Measurements from ENCODE around the gene PROSER3. TPM values are rescaled to one million over a fixed set of nuclear protein-coding genes. Genes with fewer than 3 reads are reported as not detected.

The PROSER3 gene
- total RNA-seq, 1 donor = 13.5 TPM

GRCh38 chr19:35773020-35773806 is 15.2 kb downstream of the PROSER3 start:
- DNase-seq (ENCODE audit: low read depth in 2 of 3, low spot score in 2 of 3) = no peak

DNA sequence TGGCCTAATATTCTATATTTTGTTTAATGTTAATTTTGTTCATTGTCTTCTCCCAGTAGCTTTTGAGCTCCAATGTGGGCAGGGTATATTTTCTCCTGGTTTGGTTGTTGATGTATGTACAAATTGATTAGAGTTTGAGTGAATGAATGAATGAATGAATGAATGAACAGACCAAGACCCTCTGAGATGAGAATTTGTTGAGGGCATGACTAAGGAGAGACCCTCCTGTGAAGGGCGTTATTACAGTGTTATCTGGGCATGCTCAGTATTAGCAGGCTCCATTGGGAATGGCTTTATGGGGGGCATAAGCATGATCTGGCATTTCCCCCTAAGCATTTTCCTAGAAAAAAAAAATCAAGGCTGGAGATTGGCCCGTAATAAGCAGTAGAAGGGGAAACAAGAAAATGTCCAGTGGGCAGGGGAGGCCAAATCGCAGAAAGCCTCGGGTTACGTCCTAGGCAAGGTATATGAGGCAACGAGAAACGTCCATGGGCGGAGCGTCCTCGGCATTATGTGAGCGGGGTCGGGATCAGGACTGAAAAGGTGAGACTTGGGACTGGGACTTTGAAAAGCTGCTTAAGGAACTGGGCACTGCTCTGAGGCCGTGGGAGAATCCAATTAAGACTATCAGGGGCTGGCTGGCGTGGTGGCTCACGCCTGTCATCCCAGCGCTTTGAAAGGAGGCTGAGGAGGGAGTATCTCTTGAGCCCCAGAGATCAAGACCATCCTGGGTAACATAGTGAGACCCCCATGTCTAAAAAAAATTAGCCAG is 16.5 kb downstream of the PROSER3 start:
- no peak for DNase-seq (ENCODE audit: low read depth in 2 of 3, low spot score in 2 of 3)

DNA sequence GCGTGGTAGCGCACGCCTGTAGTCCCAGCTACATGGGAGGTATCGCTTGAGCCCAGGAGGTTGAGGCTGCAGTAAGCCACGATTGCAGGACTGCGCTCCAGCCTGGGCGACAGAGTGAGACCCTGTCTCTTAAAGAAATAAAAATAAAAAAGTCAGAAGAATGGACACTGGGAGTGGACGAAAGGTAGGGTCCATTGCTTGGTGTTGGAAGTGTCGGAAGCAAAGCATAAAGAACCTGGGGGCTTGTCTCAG is 17.0 kb downstream of the PROSER3 start:
- no peak for DNase-seq (ENCODE audit: low read depth in 2 of 3, low spot score in 2 of 3)

DNA sequence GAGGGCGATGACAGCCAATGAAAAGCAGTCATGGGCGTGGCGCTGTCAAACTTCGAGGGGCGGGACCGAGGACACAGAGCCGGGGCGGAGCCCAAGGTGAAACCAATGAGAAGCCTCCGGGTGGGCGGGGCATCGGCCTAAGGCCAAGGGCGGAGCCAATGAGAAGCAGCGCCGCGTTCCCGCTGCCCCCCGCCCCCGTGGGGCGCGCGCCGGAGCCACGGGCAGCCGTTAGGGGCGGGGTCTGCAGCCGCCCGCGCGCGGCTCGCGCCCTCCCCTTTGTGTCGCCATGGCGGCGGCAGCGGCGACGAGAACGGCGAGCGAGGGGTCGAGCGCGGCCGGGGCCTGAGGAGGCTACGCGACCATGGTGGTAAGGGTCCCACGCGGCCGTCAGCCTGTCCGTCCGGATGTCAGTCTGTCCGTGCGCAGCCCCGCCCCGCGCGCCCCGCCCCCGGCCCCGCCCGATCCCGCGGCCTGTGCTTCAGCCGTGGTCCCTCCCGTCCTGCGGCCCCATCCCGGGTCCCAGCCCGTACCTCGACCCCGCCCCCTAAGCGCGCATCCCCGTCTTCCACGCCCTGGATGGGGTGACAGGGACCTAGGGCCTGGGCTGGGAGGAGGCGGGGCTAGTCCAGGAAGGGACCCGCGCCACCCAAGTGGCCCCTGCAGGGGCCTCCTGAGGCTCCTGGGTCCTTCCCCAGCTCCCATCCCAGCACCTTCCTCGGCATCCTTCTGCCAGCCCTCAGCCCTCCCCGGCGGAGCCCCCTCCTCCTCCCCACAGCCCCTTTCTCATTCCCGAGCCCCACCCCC is 17.5 kb downstream of the PROSER3 start, which contains the start of gene ARHGAP33:
Gene ARHGAP33 (plus strand): TSS at position 267 of the 804 bp plus-strand sequence. CDS start 95 bp downstream, at position 362.
- peak; percentile 95 to 99 (median 99) for DNase-seq (ENCODE audit: low read depth in 2 of 3, low spot score in 2 of 3)

GRCh38 chr19:35776102-35776788 is 18.3 kb downstream of the PROSER3 start:
- no peak for DNase-seq (ENCODE audit: low read depth in 2 of 3, low spot score in 2 of 3)

- DNase-seq (ENCODE audit: low read depth in 2 of 3, low spot score in 2 of 3) = no peak
These were observed 19.3 kb downstream of the PROSER3 start for GRCh38 chr19:35777086-35777841.

DNA sequence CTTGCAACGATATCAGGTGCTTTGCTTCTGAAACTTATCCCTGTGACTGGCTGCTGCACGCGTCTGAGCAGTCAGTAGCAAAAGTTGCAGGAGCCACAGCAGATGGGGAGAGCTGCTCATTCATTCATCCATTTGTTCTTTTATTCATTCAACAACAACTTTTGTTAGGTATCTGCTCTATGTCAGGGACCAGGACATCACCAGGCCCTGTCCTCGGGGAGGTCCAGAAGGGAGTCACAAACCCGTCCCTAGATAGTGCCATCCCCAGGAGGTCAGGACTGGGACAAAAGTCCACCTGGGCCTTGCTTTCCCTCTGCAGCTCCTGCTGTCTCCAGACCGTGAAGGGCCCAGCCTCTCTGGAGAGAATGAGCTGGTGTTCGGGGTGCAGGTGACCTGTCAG is 20.0 kb downstream of the PROSER3 start:
- DNase-seq (ENCODE audit: low read depth in 2 of 3, low spot score in 2 of 3) = no peak

- DNase-seq (ENCODE audit: low read depth in 2 of 3, low spot score in 2 of 3) = no peak
These were observed 21.1 kb downstream of the PROSER3 start for GRCh38 chr19:35779033-35779432.

GRCh38 chr19:35780058-35780457 is 22.1 kb downstream of the PROSER3 start:
- DNase-seq (ENCODE audit: low read depth in 2 of 3, low spot score in 2 of 3) = no peak

DNA sequence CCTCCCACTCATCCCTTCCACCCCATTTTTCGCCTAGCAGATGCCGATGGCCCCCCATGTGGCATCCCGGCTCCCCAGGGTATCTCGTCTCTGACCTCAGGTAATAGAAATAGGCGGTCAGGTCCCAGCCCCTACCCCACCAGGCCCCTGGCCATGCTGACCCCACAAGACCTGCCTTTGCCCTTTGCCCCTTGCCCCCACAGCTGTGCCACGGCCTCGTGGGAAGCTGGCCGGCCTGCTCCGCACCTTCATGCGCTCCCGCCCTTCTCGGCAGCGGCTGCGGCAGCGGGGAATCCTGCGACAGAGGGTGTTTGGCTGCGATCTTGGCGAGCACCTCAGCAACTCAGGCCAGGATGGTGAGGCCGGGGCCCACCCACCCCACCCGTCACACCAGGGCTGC is 22.7 kb downstream of the PROSER3 start:
- DNase-seq (ENCODE audit: low read depth in 2 of 3, low spot score in 2 of 3) = no peak

GRCh38 chr19:35781650-35782049 is 23.7 kb downstream of the PROSER3 start:
- no peak for DNase-seq (ENCODE audit: low read depth in 2 of 3, low spot score in 2 of 3)

GRCh38 chr19:35782589-35782988 is 24.6 kb downstream of the PROSER3 start:
- no peak for DNase-seq (ENCODE audit: low read depth in 2 of 3, low spot score in 2 of 3)

DNA sequence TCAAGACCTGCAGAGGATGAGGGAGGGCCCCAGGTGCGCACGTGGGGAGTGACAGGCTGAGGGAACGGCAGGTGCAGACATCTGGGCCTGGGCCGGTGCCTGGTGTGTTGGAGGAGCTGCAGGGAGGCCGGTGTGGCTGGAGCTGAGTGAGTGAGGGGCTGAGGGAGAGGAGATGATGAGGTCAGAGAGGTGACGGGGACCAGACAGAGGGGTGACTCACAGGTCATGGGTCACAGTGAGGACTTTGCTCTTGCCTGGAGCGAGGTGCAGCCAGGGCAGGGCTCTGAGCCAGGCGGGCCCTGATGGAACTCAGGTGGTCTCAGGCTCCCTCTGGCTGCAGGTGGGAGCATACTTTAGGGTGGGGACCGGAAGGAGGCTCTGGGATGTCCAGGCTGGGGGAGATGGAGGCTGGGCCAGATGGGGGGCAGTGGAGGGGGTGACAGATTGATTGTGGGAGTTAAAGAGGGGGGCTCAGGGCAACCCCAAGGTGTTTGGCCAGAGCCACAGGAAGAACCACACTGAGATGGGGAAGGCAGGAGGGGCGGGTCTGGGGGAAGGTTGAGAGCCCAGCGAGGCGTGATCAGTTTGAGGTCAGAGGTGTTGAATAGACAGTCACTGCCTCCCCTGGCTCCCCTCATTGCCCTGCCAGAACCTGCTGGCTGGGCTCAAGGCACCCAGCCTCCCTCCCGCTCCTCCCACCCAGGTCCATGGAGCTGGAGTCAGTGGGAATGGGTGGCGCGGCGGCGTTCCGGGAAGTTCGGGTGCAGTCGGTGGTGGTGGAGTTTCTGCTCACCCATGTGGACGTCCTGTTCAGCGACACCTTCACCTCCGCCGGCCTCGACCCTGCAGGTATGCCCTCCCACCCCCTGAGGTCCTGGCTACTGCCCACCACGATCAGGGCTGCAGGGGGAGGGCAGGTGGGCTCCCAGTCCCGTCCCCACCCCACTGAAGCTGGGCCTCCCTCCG is 25.8 kb downstream of the PROSER3 start:
- no peak for DNase-seq (ENCODE audit: low read depth in 2 of 3, low spot score in 2 of 3)

- DNase-seq (ENCODE audit: low read depth in 2 of 3, low spot score in 2 of 3) = no peak
These were observed 26.7 kb downstream of the PROSER3 start for GRCh38 chr19:35784503-35785338.

- no peak for DNase-seq (ENCODE audit: low read depth in 2 of 3, low spot score in 2 of 3)
These were observed 27.3 kb downstream of the PROSER3 start for GRCh38 chr19:35785339-35785627.

- DNase-seq (ENCODE audit: low read depth in 2 of 3, low spot score in 2 of 3) = no peak
These were observed 28.6 kb downstream of the PROSER3 start for GRCh38 chr19:35786299-35787160.

GRCh38 chr19:35787227-35787799 is 29.3 kb downstream of the PROSER3 start:
- no peak for DNase-seq (ENCODE audit: low read depth in 2 of 3, low spot score in 2 of 3)

Measured in hematopoietic multipotent progenitor cell (in vitro differentiated cells).